ENCODE data around the gene ARHGAP26. TPM values are rescaled to one million over a fixed set of nuclear protein-coding genes. Genes with fewer than 3 reads are reported as not detected.

ARHGAP26 gene
- total RNA-seq, 1 donor from 2014 or later = 18.7 TPM

DNA sequence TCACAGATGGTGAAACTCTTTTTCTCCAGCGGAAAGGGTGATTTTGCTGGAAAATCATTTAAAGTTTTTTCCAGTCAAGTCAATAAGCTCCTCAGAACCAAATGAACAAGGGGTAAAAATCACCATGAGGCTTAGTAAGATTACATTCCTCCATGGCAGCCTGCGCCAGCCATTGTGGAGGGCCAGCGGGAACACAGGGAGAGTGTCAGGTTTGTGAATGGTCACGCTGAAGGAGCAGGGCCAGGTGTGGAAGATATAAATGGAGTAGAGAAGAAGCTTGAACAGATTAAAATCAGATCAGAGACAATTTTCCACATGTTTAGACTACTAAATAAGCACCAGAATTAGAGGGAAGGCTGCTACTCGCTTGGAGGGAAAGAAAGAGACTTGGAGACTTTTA lies 424.5 kb downstream of the ARHGAP26 start:
- no peak overlapping the region for H3K27ac Mint-ChIP-seq
- peaks cover 6% of the 10 kb centered on the region for H3K4me1 Mint-ChIP-seq (ENCODE audit: unreplicated experiment)
- peaks cover 4% of the 10 kb centered on the region for H3K36me3 Mint-ChIP-seq
- no peak for DNase-seq (ENCODE audit: extremely low spot score, unreplicated experiment)
- no peaks in the 10 kb centered on the region for H3K9me3 Mint-ChIP-seq
- no peaks in the 10 kb centered on the region for H3K27me3 Mint-ChIP-seq
- H3K4me3 Mint-ChIP-seq = no peak overlapping the region
- TF ChIP-seq, protein P1, sequence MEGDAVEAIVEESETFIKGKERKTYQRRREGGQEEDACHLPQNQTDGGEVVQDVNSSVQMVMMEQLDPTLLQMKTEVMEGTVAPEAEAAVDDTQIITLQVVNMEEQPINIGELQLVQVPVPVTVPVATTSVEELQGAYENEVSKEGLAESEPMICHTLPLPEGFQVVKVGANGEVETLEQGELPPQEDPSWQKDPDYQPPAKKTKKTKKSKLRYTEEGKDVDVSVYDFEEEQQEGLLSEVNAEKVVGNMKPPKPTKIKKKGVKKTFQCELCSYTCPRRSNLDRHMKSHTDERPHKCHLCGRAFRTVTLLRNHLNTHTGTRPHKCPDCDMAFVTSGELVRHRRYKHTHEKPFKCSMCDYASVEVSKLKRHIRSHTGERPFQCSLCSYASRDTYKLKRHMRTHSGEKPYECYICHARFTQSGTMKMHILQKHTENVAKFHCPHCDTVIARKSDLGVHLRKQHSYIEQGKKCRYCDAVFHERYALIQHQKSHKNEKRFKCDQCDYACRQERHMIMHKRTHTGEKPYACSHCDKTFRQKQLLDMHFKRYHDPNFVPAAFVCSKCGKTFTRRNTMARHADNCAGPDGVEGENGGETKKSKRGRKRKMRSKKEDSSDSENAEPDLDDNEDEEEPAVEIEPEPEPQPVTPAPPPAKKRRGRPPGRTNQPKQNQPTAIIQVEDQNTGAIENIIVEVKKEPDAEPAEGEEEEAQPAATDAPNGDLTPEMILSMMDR (conservative IDR thresholded peaks at IDR 0.05) = no peak

DNA sequence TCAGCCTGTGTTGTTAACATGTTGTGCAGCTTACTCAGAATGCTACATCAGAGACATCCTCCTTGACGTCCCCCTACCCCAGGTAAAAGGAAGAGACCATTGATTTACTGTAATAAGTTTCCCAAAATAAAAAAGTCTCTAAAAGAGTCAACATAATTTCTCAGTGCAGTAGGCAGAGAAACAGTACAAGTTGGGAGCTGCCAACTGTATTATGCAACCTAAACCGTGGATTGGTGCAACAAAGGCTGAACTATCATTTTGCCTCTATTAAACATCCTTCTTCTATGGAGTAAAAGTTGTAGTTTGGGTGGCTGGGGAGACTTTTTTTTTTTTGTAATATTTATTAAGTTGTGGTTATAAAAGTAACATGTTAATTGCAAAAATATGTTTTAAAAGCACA lies 425.3 kb downstream of the ARHGAP26 start:
- Mint-ChIP-seq H3K4me1 (ENCODE audit: unreplicated experiment) (peaks cover 12% of the 10 kb centered on the region), H3K27ac (no peak overlapping the region), H3K36me3 (peaks cover 4% of the 10 kb centered on the region), H3K9me3 (no peaks in the 10 kb centered on the region), H3K4me3 (no peak overlapping the region), H3K27me3 (no peaks in the 10 kb centered on the region)
- TF ChIP-seq, protein P1 (conservative IDR thresholded peaks at IDR 0.05) = no peak
- DNase-seq (ENCODE audit: extremely low spot score, unreplicated experiment) = no peak

DNA sequence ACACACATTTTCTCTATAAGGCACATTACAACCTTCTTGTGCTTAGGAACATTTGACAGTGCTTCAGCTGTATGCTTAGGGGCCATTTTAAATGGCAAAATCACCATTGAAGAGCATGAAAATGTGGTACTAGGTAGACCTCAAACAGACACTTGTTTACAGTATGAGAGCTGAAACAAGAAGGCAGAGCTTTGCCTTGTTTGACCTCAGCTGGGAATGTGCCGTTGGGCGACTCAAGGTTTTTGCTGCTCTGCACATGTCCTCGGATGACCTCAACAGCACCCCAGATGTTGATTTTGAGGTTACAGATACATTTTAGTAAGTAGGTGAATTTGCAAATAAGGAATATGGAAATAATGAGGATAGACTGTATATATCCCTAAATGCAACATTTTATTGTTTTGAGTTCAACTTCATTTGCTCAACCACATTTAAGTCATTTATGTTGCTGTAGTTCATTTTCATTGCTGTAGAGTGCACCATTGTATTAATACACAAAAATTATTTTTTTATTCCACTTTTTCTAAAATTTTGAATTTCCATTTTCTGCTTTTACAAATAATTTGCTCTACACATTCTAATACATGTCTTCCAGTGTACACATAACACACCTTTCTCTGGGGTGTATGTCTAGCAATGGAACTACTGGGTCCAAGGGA lies 426.6 kb downstream of the ARHGAP26 start:
- no peak overlapping the region for H3K4me3 Mint-ChIP-seq
- DNase-seq (ENCODE audit: extremely low spot score, unreplicated experiment) = no peak
- peaks cover 4% of the 10 kb centered on the region for H3K36me3 Mint-ChIP-seq
- peaks cover 12% of the 10 kb centered on the region for H3K4me1 Mint-ChIP-seq (ENCODE audit: unreplicated experiment)
- H3K27me3 Mint-ChIP-seq = no peaks in the 10 kb centered on the region
- H3K27ac Mint-ChIP-seq = no peak overlapping the region
- TF ChIP-seq, protein P1 (conservative IDR thresholded peaks at IDR 0.05) = no peak
- H3K9me3 Mint-ChIP-seq = no peaks in the 10 kb centered on the region

DNA sequence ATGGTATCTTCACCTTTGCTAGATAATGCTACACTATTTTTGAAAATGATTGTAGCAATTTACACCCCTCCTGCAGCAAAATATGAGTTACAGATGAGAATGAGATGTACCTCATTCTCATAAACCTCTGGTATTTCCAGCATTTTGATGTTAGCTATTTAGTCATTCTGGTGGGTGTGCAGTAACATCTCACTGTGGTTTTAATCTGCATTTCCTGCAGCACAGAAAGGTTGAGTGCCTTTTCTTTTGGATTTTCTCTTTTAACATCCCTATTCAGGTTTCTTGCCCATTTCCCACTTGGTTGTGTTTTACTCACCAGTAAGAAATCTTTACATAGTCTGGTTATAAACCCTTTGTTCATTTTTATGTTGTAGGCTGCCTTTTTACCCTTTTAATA lies 427.1 kb downstream of the ARHGAP26 start:
- TF ChIP-seq, protein P1 (conservative IDR thresholded peaks at IDR 0.05) = no peak
- no peaks in the 10 kb centered on the region for H3K9me3 Mint-ChIP-seq
- H3K27me3 Mint-ChIP-seq = no peaks in the 10 kb centered on the region
- H3K36me3 Mint-ChIP-seq = peaks cover 8% of the 10 kb centered on the region
- no peak overlapping the region for H3K4me3 Mint-ChIP-seq
- no peak for DNase-seq (ENCODE audit: extremely low spot score, unreplicated experiment)
- peaks cover 12% of the 10 kb centered on the region for H3K4me1 Mint-ChIP-seq (ENCODE audit: unreplicated experiment)
- H3K27ac Mint-ChIP-seq = no peak overlapping the region

DNA sequence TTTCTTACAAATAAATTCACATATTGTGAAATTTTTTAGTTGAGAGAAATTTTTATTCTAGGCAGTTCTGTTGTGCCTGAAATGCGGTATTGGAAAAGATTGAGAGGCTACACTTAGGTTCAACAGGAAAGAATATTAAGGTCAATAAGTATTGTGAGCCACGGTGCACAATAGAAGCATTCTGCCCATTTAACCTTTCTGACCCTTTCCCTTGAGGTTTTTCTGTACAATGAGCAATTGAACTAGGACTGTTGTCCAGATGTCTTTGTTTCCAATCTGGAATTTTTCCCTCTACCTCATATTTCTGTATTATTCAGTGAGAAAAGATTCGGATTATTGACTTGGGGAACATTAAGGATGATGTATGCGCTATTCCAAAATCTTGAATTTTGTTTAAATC lies 428.2 kb downstream of the ARHGAP26 start:
- Mint-ChIP-seq H3K27me3 (no peaks in the 10 kb centered on the region), H3K9me3 (no peaks in the 10 kb centered on the region)

More for the DNA sequence above, 428.2 kb downstream of the ARHGAP26 start:
- DNase-seq (ENCODE audit: extremely low spot score, unreplicated experiment) = no peak
- TF ChIP-seq, protein P1 (conservative IDR thresholded peaks at IDR 0.05) = no peak
- H3K36me3 Mint-ChIP-seq = peaks cover 9% of the 10 kb centered on the region
- no peak overlapping the region for H3K4me3 Mint-ChIP-seq
- peaks cover 12% of the 10 kb centered on the region for H3K4me1 Mint-ChIP-seq (ENCODE audit: unreplicated experiment)
- no peak overlapping the region for H3K27ac Mint-ChIP-seq

Data from type B pancreatic cell (in vitro differentiated cells).